Mesendoderm (in vitro differentiated cells): ENCODE results near the gene PPP1R12B.
"Not testable (repeated sequence)": the region's sequence is repeated elsewhere in the genome, so short reads cannot be mapped to it uniquely, and the experiment has no call there.

Source experiments
- DNase-seq: peaks from one replicate; pipeline ENCODE4 v3.0.0; 2013
- H2AK5ac ChIP-seq: 2 replicates; pipeline ENCODE4 v1.6.1; 2013; ENCODE audit warnings: low read length, inconsistent platforms
- H2BK120ac ChIP-seq: 2 replicates; pipeline ENCODE4 v1.6.1; 2013; ENCODE audit warnings: low read depth, mild to moderate bottlenecking, low read length, moderate library complexity, mixed read lengths
- H2BK15ac ChIP-seq: replicated peaks from 2 replicates; pipeline ENCODE4 v1.6.1; 2013; ENCODE audit warnings: low read depth, mild to moderate bottlenecking, moderate library complexity
- H2BK5ac ChIP-seq: 2 replicates; pipeline ENCODE4 v1.6.1; 2013; ENCODE audit warnings: low read length, inconsistent platforms
- H3K18ac ChIP-seq: 2 replicates; pipeline ENCODE4 v1.6.1; 2013; ENCODE audit warnings: mild to moderate bottlenecking, low read length, mixed read lengths
- H3K23ac ChIP-seq: one replicate; pipeline ENCODE4 v1.6.1; 2013; ENCODE audit warnings: low read length
- H3K27ac ChIP-seq: 2 replicates; pipeline ENCODE4 v1.5.1; 2013; ENCODE audit warnings: low read depth, mild to moderate bottlenecking, inconsistent platforms, low read length, moderate library complexity
- H3K27me3 ChIP-seq: 2 replicates; pipeline ENCODE4 v1.6.1; 2013; ENCODE audit warnings: low read length, control low read depth, mild to moderate bottlenecking, inconsistent platforms; ENCODE audit not compliant: insufficient read depth, poor library complexity
- H3K36me3 ChIP-seq: 2 replicates; pipeline ENCODE4 v1.6.1; 2013; ENCODE audit warnings: low read length, inconsistent platforms; ENCODE audit not compliant: control insufficient read depth, insufficient read depth
- H3K4ac ChIP-seq: one replicate; pipeline ENCODE4 v1.6.1; 2013; ENCODE audit warnings: low read depth, mild to moderate bottlenecking, low read length, moderate library complexity
- H3K4me1 ChIP-seq: 2 replicates; pipeline ENCODE4 v1.6.1; 2013; ENCODE audit warnings: low read depth, low read length, inconsistent platforms; ENCODE audit not compliant: control insufficient read depth
- H3K4me2 ChIP-seq: 2 replicates; pipeline ENCODE4 v1.6.1; 2013; ENCODE audit warnings: low read length
- H3K4me3 ChIP-seq: 2 replicates; pipeline ENCODE4 v1.5.1; 2013; ENCODE audit warnings: mild to moderate bottlenecking, low read length
- H3K56ac ChIP-seq: one replicate; pipeline ENCODE4 v1.6.1; 2013; ENCODE audit warnings: low read length
- H3K79me1 ChIP-seq: 2 replicates; pipeline ENCODE4 v1.6.1; 2013; ENCODE audit warnings: low read length, inconsistent platforms
- H3K79me2 ChIP-seq: 2 replicates; pipeline ENCODE4 v1.6.1; 2013; ENCODE audit warnings: mild to moderate bottlenecking, low read length; ENCODE audit not compliant: control insufficient read depth, insufficient read depth
- H3K9ac ChIP-seq: 2 replicates; pipeline ENCODE4 v1.6.1; 2013; ENCODE audit warnings: low read length, inconsistent platforms
- H4K5ac ChIP-seq: one replicate; pipeline ENCODE4 v1.6.1; 2013; ENCODE audit warnings: low read length
- H4K8ac ChIP-seq: one replicate; pipeline ENCODE4 v1.6.1; 2013; ENCODE audit warnings: low read depth, mild to moderate bottlenecking, control low read depth, low read length, moderate library complexity
- WGBS: extraction: QIAGEN DNeasy Blood & Tissue Kit; methylation state at CpG from one replicate; pipeline ENCODE4 v1.1.7; 2013; ENCODE audit warnings: low lambda C conversion rate, missing lambda C conversion rate; ENCODE audit not compliant: insufficient coverage; ENCODE audit errors: extremely low coverage; 5-methylcytosine and 5-hydroxymethylcytosine counted together

The PPP1R12B gene

DNA sequence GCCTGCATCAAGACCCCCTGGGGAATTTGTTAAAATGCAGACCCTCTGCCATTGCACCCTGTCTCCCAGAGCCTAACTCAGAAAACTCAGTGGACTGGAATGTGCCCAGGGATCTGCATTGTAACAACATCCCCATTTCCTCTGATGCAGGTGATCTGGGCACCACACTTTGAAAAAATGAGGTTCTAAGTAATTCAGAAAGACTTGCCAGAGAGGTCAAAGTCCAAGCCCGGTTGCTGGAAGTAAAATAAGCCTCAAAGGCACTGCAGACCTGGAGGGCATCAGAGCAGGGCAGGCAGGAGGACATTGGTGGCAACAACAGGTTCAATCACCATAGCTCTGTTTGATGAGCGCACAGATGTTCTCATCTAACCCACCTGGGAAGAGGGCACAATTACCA, 271.0 kb downstream of the PPP1R12B start:
- no peaks in the 10 kb centered on the region for H3K36me3 ChIP-seq
- no peak overlapping the region for H2BK15ac ChIP-seq
- no peaks in the 10 kb centered on the region for H3K27me3 ChIP-seq
- no peak overlapping the region for H3K56ac ChIP-seq
- no peak overlapping the region for H2BK120ac ChIP-seq
- H4K8ac ChIP-seq = no peak overlapping the region
- H3K18ac ChIP-seq = no peak overlapping the region
- no peak overlapping the region for H4K5ac ChIP-seq
- H3K4ac ChIP-seq = no peak overlapping the region
- H2AK5ac ChIP-seq = no peak overlapping the region
- H3K4me3 ChIP-seq = no peak overlapping the region
- WGBS = no CpG with 5 or more reads among the region's 2 CpGs
- H3K4me2 ChIP-seq = no peak overlapping the region
- no peak overlapping the region for H2BK5ac ChIP-seq
- DNase-seq = no peak
- H3K27ac ChIP-seq = no peak overlapping the region
- H3K79me2 ChIP-seq = no peaks in the 10 kb centered on the region
- no peak overlapping the region for H3K23ac ChIP-seq
- peaks cover 6% of the 10 kb centered on the region for H3K4me1 ChIP-seq
- H3K79me1 ChIP-seq = no peaks in the 10 kb centered on the region
- H3K9ac ChIP-seq = no peak overlapping the region

DNA sequence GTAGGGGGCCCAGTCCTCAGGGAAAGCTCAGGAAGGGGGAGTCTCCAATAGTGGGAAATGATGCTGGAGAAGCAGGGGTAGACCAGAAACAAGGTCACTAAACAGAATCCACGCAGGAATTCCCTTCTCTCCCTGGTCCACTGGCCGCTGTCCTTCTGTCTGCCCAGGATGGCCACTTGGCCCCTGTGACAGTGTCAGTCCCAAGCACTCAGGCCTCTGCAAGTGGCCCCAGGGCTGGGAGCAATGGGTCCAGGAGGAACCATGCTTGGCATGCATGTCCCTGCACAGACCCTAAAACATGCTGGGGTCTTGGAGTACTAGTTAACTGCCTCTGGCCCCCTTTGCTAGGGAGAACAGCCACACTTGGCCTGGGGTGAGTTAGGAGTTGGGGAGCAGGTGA, 271.5 kb downstream of the PPP1R12B start:
- not testable (repeated sequence) for H3K27me3 ChIP-seq, H3K56ac ChIP-seq, H3K4me2 ChIP-seq, H3K27ac ChIP-seq, H4K8ac ChIP-seq, H3K9ac ChIP-seq, H3K18ac ChIP-seq, H2BK5ac ChIP-seq, DNase-seq, H3K79me1 ChIP-seq, H4K5ac ChIP-seq, H2BK15ac ChIP-seq, H3K23ac ChIP-seq, H3K36me3 ChIP-seq, H3K4ac ChIP-seq, H2AK5ac ChIP-seq, H2BK120ac ChIP-seq, H3K4me1 ChIP-seq, H3K79me2 ChIP-seq, H3K4me3 ChIP-seq
- WGBS = no CpG with 5 or more reads among the region's 2 CpGs

DNA sequence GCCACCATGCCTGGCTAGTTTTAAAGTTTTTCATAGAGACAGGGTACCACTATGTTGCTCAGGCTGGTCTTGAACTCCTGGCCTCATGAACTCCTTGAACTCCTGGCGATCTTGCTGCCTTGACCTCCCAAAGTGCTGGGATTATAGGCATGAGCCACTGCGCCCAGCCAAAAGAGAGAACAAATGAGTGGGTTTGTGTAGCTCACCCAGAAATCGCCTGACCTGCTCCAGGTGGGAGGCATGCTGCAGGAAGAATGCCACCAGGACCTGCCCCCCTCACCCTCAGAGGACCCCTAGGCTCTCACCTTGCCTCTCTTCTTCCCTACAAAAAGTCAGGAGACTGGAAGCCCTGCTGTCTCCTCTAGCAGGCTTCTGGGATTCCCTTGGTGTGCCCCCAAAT, 272.9 kb downstream of the PPP1R12B start:
- Histone ChIP-seq H3K27ac (no peak overlapping the region), H2AK5ac (no peak overlapping the region), H2BK5ac (no peak overlapping the region), H3K4me3 (no peak overlapping the region), H3K23ac (no peak overlapping the region), H2BK120ac (no peak overlapping the region), H3K4me1 (peaks cover 4% of the 10 kb centered on the region), H3K36me3 (no peaks in the 10 kb centered on the region), H3K9ac (no peak overlapping the region), H3K79me2 (no peaks in the 10 kb centered on the region), H3K79me1 (no peaks in the 10 kb centered on the region), H4K8ac (no peak overlapping the region), H3K56ac (no peak overlapping the region), H4K5ac (no peak overlapping the region), H3K27me3 (no peaks in the 10 kb centered on the region), H2BK15ac (no peak overlapping the region), H3K18ac (no peak overlapping the region), H3K4me2 (no peak overlapping the region), H3K4ac (no peak overlapping the region)
- DNase-seq = no peak
- WGBS = no CpG with 5 or more reads among the region's 3 CpGs

DNA sequence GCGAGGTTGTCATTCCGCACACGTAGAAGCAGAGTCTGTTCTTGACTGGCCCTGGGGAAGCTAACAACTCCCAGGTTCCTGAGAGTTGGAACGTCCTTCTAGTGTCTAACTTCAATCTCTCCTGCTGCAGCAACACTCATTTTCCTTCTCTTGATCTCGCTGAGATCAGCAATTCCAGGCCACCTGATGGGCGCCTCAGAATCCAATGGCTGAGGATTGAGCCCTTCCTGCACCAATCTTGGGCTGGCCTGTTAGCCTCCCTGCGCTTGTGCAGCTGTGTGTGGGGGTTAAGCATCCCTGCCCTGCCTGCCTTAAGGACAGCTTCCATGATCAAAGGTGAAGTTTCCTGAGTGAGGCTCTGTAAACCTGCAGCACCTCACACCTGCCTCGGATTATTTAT, 273.9 kb downstream of the PPP1R12B start:
- no peaks in the 10 kb centered on the region for H3K36me3 ChIP-seq

DNA sequence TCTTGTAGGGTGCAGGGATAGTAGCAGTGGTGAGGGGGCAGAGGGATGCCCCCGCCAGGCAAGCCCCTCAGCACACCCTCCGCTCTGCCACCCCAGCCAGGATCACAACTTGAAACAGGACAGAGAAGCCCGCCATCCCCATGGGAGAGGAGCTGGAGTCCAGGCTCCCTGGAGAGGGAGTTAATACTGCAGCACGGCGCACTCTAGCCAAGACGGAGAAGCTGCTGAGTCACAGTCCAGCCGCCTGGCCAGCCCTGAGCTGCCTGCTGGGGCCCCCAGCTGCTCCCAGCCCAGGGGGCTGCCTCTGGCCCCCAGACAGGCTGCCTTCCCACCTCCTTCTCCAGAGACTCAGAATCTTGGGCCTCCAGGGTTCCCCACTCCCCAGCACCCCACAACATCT, 274.6 kb downstream of the PPP1R12B start:
- H3K4ac ChIP-seq = no peak overlapping the region
- H3K4me3 ChIP-seq = no peak overlapping the region
- no peak for DNase-seq
- no peak overlapping the region for H3K4me2 ChIP-seq
- no peak overlapping the region for H4K5ac ChIP-seq
- no peak overlapping the region for H3K18ac ChIP-seq
- H3K79me2 ChIP-seq = no peaks in the 10 kb centered on the region
- H4K8ac ChIP-seq = no peak overlapping the region
- WGBS = no CpG with 5 or more reads among the region's 7 CpGs
- no peaks in the 10 kb centered on the region for H3K27me3 ChIP-seq
- H3K56ac ChIP-seq = no peak overlapping the region
- H2BK15ac ChIP-seq = no peak overlapping the region
- no peak overlapping the region for H2AK5ac ChIP-seq
- no peak overlapping the region for H2BK120ac ChIP-seq
- H2BK5ac ChIP-seq = no peak overlapping the region
- peaks cover 7% of the 10 kb centered on the region for H3K4me1 ChIP-seq
- H3K9ac ChIP-seq = no peak overlapping the region
- no peaks in the 10 kb centered on the region for H3K36me3 ChIP-seq
- H3K23ac ChIP-seq = no peak overlapping the region
- H3K79me1 ChIP-seq = no peaks in the 10 kb centered on the region
- H3K27ac ChIP-seq = no peak overlapping the region

More for the DNA sequence above, 273.9 kb downstream of the PPP1R12B start:
- Histone ChIP-seq H2BK5ac (no peak overlapping the region), H3K4me3 (no peak overlapping the region), H3K4me2 (no peak overlapping the region), H3K79me1 (no peaks in the 10 kb centered on the region), H2AK5ac (no peak overlapping the region), H3K4ac (no peak overlapping the region), H3K27ac (no peak overlapping the region), H3K23ac (no peak overlapping the region), H4K5ac (no peak overlapping the region), H2BK120ac (no peak overlapping the region), H2BK15ac (no peak overlapping the region), H3K27me3 (no peaks in the 10 kb centered on the region), H3K4me1 (peaks cover 6% of the 10 kb centered on the region), H3K56ac (no peak overlapping the region), H3K9ac (no peak overlapping the region), H4K8ac (no peak overlapping the region), H3K18ac (no peak overlapping the region), H3K79me2 (no peaks in the 10 kb centered on the region)
- WGBS = no CpG with 5 or more reads among the region's 8 CpGs
- no peak for DNase-seq

DNA sequence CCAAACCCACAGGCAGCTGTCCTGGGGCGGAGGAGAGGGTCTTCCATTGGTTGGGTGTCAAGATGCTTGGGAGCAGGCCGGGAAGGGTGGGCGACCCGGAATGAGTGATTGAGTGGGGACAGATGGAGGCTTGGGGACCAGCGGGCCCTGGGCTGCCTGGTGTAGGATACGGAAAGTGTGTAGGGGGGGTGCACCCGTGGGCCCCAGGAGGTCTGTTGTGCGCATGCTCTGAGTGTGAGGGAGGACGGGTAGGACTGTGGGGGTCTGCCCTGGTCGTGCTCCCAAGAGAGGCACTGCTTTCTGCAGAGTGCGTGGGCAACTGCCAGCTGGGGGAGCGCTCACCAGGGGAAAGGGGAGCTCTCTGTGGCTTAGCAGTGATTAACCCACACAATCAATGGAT, 275.0 kb downstream of the PPP1R12B start:
- not testable (repeated sequence) for H3K36me3 ChIP-seq, H3K27ac ChIP-seq, H3K9ac ChIP-seq, H4K8ac ChIP-seq, H3K4ac ChIP-seq, H3K27me3 ChIP-seq, H3K4me2 ChIP-seq, H3K79me2 ChIP-seq, H3K4me1 ChIP-seq, H4K5ac ChIP-seq, DNase-seq, H3K4me3 ChIP-seq, H2AK5ac ChIP-seq, H2BK5ac ChIP-seq, H2BK120ac ChIP-seq, H2BK15ac ChIP-seq, H3K56ac ChIP-seq, H3K23ac ChIP-seq, H3K79me1 ChIP-seq, H3K18ac ChIP-seq
- no CpG with 5 or more reads among the region's 12 CpGs for whole genome bisulfite sequencing
